Stimulated activated CD8-positive, alpha-beta memory T cell treated with anti-CD3 and anti-CD28 coated beads, Interleukin-7, amount 100 ng/mL, for 1 hour (primary cell): ENCODE measurements around the gene CHRDL2.

Source experiments
- DNase-seq, 2 donors: peaks; one replicate each; pipeline ENCODE4 v3.0.0-alpha.2; 2020; ENCODE audit warnings: low read depth in 2 of 2

Gene CHRDL2

DNA sequence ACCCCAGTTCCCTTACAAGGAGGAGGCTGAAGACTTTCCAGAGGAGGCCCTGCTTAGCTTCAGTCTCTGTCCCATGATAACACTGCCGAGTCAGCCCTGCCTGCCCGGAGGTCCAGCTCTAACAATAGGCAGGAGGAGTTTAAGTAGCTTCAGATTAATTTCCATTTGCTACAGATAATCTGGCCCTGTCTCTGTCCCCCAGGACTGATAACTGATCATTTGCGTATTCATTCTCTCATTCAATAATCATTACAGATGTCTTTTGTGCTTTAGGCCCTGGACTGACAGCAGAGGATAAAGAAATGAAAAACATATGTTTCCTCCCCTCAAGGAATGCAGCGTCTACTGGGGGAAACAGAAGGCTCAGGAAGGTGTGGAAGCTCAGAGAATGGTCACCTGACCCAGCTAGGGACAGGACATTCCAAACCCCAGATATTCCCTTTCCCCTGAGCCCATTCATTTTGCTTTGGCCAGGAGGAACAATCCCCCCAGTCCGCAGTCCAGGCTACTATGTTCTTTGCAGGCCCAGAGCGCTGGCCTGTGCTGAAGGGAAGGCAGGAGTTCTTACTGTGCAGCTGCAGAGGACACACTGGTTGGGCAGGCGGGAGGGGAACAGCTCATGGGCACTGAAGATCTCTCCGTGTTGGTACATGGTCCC lies 20.8 kb downstream of the CHRDL2 start:
- DNase-seq = no peak

DNA sequence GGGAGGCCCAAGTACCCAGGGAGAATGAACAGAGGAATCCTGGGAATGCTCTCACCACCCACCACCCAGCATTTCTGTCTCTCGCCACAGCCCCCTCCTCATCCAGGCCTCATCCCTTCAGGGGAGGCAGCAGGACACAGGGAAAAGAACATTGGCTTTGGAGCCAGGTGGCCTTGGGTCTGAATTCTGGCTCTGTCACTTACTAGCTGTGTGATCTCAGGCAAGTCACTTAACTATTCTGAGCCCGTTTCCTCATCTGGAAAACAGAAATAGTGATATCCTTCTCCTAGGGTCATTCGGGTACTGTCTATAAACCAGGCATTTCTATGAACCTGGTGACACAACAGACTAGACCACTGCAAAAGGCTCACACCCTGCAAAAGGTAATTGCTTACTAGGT lies 22.1 kb downstream of the CHRDL2 start:
- DNase-seq = no peak

DNA sequence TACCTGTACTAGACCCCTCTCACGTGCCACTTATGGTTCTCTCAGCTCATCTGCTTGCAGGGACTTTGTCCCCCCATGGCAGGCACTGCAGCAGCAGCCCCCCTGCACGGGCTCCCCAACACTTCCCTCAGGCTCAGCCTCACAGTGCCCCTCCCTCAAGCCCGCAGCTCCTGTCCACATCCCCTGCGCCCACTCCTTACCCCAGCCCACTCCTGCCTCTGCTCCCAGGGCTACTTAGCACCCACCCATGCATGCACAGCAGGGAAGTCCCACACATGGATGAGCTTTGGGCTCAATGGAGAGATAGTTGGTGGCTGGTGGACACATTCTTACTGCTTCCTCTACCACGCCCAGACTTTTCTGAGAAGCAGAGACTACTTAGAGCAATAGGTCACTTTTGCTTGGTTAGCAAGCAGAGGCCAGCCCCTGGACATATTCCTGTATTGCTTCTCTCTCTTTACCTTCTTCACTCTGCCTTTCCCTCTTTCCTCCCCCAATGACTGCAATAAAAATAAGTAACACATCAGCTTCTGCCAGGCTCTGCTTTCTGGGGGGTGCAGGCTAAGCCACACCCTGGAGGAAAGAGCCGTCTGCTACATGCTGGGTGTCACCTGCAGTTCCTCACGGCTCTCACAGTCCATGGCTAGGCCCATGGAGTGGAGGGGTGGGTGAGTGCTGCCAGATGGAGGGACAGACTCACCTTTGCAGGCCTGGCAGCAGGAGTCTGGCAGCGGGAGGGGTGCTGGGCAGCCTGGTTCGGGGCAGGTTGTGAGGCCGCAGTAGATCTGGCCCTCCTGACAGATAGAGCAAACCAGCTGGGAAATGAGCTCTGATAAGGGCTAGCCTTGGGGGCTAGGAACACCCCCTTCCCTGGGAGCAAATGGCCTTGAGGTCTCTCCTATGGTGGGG lies 23.4 kb downstream of the CHRDL2 start:
- DNase-seq = no peak

DNA sequence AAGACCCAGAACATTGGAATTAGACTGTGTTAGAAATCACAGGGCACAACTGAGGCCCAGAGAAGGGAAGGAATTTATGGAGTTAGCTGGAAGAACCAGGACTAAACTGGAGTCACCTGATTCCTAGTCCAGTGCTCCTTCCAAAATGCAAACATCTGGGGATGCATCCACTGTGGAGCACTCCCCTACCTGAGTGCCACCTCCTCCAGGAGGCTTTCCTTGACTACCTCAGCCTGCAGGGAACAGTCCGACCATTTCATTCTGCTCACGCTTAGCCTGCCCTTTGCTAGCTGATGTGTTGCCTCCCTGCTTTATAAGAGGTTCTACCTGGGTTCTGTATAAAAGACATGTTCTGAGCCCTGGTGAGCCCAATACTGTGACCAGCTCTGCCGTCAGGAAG lies 24.0 kb downstream of the CHRDL2 start:
- no peak for DNase-seq

DNA sequence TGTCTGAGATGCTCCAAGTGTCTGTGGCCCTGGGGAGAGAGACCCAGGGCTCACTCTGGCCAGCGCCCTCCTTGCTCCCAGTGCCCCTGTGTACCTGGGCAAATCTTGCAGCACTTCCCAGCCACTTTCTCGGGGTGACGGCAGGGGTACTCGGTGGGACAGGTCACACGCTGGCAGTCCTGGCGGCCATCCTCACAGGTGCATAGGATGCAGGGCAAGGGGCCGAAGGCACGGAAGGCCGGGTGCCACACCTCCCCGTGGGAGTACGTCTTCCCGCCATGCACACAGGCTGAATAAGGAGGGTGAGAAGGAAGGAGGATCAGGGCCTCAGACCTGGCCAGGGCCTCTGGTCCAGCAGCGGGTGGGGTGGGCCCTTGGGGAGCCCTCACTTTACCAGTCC lies 28.0 kb downstream of the CHRDL2 start:
- DNase-seq = no peak

DNA sequence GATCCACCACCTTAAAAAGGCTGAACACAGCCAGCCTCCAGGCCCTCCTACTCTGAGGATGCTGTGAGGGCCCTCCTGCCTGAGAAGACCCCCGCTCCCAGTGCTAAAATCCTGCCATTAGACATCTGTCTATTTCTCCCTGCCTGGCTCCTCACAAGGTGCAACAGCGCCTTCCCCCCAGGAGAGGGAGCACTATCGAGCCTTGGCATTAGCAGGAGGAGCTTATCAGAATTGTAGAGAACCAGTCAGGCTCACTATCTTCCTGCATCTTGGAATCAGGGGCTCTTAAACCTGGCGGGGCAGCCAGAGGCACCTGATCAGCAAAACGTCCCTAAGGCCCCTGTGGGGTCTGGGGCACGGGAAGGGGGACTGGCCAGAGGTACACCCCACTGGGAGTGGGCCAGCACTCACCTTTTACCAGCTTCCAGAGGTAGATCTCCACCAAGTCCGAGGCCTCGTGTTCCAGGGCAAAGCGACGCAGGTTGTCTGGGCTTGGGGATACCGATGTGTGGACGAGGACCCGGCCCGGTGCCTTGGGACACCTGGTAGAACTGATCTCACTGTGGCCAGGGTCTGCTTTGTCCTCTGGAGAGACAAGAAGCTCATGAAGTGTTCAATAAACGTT lies 28.7 kb downstream of the CHRDL2 start:
- DNase-seq = peak; percentile 4 to 17

DNA sequence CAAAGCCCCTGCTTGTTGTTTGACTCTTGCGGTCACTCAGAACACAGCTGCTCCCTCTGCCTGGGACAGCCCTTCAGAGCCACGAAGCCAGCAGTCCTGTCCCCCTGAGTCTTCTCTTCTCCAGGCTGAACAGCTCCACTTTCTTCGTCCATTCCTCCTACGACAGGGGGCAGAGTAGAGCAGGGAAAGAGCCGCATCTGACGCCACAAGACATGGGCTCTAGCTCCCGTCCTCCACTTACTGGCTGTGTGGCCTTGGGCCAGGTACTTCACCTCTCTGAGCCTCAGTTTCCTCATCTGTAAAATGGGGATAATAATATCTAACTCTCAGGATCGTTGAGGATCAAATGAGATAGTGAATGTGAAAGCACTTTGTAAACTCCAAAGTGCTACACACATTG lies 29.9 kb downstream of the CHRDL2 start:
- DNase-seq = no peak

DNA sequence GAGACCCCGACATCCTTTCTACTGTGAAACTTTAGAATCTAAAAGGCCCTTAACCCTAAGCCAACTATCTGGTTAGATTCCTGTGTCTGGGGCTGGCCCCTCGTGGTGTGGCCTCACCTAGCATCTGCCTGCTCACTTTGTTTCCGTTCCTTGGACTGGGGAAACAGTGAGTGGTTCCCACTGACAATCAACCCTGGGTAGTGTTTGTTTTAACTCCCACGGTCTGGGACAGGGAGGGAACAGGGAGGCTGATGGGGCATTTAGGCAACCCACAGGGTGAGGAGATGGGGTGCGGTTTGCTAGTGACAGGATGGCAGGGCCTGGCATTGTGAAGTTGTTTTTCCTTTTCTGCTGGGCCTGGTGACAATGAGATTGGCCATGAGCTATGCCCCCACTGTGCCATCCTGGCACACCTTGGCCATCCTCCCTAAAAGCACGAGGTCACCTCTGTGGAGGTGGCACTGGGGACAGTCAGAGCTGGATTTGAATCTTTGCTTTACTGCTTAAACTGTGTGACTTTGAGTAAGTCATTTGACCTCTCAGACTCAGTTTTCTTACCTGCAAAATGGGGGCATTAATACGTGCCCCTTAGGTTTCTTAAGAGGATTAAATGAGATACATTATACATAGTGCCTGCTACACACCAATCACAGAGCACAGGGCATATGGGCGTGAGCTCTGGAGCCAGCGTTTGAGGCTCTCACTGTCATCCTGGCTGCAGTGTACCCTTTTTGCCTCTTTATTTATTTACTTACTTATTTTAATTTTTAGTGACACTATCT lies 31.4 kb downstream of the CHRDL2 start:
- no peak for DNase-seq

DNA sequence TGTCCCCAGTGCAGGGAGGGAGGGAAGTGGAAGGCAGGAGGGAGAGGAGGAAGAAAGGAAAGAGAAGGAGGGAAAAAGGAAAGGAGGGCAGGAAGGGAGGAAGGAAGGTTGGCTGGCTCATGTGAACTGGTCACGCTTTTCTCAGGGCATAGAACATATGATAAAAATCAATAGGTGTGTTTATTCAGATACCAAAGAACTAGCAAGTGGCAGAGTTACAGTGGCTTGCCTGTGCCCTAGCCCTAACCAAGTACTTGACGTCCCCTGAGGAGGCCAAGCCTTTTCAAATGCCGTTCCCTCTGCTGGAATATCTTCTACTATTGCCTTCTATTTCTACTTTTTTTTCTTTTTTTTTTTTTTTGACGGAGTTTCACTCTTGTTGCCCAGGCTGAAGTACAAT lies 33.5 kb downstream of the CHRDL2 start:
- no peak for DNase-seq

DNA sequence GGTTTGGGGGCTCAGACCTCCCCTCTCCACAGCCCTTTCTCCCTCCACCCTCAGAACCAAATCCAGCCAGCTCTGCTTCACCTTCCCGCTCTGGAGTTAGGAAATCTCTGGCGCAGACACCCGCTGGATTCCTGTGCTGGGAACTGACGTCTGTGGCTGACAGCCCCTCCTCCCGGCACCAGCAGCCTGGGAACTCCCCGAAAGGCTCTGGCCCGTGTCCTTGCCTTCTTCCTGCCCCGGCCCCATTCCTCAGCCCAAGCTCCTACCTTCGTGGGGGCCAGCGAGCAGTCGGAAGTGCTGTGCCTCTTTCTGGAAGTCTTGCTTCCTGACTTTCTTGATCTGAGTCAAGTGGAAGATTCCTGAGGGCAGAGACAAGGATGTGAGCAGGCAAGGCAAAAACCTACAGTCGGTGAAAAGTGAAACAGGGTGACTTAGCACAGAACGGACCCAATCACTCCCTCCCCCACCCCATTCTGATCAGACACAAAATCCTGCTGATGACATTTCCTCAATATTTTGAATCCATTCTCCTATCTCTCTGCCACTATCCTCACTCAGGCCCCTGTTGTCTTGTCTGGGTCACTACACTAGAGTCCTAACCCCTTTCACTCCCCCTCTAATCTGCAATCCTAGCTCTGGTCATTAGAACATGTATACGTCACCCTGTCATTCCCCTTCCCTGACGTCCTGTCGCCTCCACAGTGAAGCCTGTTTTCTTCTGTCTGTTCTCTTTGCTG lies 34.1 kb downstream of the CHRDL2 start:
- no peak for DNase-seq

DNA sequence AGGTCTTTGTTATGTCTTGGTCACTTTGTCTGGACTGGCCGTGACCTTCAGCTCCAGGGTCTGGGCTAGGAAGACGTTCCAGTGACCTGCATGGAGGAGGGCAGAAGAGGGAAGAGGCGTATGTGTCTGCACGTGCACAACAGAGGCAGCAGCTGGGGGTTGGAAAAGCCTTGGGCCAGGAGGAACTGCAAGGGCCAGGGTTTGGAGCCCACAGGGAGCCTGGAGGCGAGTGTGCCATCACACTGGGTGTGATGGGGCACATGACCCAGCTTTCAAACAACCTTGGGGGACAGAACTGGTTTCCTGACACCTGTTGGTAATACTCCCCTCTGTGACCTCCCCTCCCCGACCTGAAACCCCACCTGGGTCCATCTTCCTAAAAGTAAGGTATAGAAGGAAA lies 34.7 kb downstream of the CHRDL2 start:
- DNase-seq = no peak

DNA sequence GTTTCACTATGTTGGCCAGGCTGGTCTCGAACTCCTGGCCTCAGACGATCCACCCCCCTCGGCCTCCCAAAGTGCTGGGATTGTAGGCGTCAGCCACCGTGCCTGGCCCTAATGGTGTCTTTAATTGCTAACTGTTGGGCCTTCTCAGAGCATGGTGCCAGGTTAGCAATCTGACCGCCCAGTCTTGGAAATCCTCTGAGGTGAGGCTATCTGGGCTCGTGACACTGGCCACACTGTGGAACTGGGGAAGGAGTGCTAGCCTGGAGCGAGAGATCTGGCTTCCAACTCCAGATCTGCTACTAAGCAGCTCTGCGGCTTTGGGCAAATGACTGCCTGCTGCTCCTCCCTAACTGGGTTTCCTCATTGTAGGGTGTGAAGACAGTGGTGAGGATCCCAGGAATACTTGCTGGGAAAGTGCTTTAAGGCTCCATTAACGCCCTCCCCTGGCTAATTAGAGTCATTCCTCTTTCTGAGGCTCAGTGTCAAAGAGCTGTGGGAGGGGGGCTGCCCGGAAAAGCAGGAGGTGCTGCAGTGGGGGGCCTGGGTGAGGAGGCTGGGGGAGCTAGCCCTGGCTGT lies 35.4 kb downstream of the CHRDL2 start:
- DNase-seq = no peak

DNA sequence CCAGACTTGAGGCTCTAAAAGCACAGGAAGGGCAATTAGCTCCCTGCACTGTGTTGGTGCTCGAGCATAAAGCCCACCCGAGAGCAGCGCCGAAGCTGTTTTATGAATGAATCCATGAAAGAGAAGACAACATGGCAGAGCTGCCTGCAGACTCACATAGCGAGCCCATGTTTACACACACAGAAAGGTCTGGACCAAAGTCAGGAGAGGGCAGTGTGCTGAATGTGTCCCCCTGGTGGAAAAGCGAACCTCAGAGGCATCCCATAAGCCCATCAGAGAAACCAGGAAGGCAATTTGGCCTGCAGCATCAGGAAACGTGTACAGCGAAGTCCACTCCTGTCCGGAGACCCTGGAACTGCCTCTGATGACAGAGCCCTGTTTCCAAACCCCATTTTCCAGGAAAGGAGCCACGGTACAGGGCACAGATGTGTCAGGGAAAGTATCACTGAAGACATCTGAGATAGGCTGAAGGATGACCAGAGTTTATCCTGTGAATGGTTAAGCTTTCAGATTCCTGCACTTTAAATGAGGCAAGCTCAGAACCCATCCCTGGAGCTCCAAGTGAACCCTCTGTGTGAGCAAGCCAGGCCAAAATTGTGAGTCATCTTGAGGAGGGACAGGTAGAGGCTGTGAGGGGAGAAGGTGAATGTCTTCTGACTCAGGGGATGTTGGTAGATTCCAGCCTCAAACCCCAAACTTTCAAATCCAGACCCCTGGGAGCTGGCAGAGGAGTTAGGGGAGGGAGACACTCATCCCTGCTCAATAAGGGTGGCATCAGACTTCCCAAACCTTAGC lies 36.9 kb downstream of the CHRDL2 start:
- no peak for DNase-seq

DNA sequence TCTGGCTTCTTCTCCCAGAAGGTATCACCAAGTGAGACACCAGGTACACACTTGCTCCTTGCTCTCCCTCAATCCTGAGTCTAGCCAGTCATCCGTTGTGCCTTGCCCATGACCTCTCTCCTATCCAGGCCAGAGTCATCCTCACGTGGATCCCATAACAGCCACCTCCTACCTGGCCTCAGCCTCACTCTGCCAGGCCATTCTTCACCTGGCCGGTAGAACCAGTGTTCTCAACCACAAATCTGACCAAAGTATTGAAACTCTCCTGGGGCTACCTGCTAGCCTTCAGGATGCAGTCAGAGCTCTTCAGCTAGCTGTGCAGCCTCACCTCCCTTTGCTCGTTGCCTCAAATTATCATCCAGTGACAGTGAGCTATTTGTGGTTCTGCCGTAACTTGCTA lies 37.7 kb downstream of the CHRDL2 start:
- DNase-seq = no peak

DNA sequence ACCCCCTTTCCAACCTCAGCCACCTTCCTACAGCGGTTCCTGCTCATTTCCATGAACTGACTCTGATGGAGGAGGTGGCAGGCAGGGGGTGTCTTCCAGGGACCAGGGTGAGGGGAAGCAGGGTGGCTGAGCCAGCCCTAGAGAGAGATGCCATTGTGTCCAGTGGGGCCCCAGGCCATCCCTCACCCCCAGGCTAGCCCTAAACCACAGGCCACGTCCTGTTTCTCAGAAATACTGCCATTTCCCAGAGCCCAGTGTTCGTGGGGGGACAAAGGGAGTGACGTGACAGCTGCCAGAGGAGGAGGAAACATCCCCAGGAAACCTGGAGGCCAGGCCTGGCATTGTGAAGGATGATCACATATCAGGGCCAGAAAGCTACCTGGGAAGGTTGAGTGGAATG lies 39.5 kb downstream of the CHRDL2 start:
- no peak for DNase-seq

DNA sequence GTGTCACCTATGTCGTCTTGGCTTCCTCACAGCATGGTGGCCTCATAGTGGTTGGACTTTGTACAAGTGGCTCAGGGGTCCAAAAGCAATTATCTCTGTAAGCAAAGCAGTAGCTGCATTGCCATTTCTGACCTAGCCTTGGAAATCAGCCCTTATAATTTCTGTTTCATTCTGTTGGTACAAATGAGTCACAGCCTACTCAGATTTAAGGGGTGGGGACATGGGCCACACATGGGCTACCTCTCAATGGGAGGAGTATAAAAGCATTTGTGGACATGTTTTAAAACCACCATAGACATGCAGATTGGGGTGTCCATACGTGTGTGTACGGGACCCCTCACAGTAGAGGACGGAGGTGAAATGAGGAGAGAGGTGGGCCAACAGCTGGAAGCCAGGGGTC lies 41.6 kb downstream of the CHRDL2 start:
- no peak for DNase-seq

DNA sequence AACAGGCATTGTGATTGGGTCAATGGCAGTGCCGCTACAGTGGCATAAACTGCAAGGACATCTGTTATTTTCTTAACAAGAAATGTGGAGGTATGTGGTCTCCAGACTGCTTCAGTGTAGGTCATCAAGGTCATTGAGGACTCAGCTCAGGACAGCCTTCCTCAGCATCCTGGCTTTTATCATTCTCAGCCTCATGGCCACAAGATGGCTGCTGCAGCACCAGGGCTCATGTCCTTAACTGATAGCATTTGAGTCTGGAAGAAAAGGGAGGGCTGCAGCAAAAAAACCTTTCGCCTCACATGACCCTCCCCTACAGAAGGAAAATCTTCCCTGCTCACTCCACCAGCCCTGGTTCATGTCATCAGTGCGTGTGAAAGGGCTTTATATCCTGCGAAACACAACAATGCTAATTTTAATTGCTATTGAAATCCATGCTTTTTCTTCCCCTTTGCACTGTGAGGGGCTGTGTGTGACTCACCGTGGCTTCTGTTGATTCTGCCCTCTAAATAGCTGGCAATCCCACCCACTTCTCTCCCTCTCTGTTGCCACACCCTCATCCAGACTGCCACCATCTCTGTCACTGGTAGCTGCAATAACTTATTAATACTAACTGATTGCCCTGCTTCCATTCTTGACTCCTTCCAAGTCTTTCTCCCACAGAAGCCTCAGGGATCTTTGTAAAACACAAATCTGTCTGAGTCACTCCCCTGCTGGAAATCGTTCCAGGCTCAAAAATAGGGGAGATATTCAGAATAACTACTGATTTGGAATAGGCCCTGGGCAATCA lies 43.8 kb downstream of the CHRDL2 start:
- no peak for DNase-seq

DNA sequence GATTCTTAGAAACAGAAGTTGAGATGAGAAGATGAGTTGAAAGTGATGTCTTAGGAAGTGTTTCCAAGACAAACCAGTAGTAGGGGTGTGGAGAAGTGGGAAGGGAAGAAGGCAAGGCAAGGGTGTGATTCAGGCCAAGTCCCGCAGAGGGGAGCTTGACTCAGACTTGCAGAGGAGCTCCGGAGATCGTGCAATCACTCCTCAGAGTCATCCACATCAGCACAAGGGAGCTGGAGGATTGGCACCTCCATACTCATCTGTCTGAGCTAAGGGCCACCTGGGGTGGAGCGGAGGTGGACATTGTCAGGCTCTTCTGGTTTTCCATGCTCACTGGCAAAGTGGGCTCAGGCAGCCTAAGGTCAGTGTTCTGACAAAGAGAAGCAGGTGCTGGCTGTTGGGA lies 44.4 kb downstream of the CHRDL2 start:
- no peak for DNase-seq

DNA sequence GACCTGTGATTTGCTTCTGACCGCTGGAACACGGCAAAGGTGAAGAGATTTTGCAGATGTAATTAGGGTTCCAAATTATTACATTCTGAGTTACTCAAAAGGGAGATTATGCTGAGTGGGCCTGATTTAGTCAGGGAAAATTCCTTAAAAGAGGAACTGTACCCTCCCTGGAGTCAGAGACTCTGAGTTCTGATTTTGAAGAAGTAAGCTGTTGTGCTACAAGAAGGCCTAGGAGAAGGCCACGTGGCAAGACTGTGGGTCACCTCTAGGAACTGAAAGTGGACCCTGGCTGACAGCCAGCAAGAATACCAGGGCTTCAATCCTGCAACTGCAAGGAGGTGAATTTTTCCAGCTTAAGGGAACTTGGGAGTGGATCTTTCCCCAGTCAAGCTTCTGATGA lies 45.3 kb downstream of the CHRDL2 start:
- no peak for DNase-seq
